IPS-NIHi7 (cell line): ENCODE data around the gene MMAB.

Experiments
- DNase-seq: peaks from one replicate; pipeline ENCODE4 v3.0.0; 2012; ENCODE audit warnings: mixed read lengths; ENCODE audit errors: extremely low spot score

Gene MMAB

DNA sequence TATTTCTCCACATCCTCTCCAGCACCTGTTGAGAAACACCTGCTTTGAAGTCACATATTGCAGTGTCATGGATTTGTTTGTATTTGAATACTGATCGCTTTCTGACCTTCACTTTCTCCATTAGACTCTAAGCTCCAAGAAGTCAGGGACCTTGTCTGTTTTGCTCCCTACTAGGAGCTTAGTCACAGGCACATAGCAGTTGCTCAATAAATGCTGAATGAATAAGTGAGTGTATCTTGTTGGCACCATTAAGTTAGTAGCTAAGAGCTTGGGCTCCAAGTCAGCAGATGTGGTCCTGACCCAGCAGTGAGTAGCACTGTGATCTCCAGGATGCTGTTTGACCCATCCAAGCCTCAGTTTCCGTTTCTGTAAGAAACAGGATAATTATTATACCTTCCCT, 10.4 kb upstream of the MMAB start:
- DNase-seq = no peak

DNA sequence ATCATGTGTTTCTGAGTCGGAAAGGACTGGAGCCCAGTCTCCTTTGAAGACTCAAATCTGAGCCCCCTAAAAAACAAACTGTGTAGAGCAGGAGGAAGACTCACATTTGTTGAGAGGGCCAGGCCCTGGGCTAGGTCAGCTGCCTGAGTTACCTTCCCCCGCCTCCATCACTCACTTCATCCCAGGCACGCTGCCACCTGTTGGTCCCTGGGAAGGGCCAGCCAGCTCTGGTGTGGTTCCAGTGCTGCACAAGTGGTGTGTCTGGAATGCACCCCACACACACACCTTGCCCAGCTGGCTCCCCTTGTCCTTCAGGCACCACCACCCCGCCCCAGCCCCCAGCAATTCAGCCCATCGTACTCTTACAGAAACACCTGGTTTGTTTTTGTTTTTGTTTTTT, 9.3 kb upstream of the MMAB start:
- peak; percentile 37 for DNase-seq

DNA sequence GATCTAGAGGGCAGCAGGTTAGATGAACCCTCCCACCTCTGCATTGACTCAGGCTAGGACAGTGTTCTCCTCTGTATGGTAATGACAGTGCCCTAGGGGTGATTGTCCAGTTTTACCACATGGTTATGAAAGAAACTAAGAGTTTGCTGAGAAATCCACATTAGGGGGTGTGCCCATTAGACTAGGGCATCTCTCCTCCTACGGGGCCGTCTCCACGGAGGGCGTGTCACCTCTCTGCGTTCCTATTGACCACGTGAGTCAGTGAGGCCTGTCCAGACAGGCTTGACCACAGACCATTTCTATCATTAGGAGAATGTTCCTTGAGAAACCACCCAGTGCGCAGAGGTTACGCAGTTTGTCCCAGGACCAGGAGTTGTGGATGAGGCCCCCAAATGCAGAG, 8.6 kb upstream of the MMAB start:
- no peak for DNase-seq

DNA sequence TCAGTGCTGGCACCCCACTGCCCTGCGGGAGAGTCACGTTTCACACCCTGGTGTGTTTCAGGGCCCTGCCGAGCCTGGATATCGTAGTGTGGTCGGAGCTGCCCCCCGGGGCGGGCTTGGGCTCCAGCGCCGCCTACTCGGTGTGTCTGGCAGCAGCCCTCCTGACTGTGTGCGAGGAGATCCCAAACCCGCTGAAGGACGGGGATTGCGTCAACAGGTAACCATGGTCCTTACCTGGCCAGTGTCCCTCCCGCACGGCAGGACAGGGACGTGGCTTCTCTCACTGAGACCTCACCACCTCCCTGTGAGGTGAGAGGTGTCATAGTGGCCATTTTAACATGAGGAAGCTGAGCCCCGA, 8.0 kb upstream of the MMAB start:
- no peak for DNase-seq

DNA sequence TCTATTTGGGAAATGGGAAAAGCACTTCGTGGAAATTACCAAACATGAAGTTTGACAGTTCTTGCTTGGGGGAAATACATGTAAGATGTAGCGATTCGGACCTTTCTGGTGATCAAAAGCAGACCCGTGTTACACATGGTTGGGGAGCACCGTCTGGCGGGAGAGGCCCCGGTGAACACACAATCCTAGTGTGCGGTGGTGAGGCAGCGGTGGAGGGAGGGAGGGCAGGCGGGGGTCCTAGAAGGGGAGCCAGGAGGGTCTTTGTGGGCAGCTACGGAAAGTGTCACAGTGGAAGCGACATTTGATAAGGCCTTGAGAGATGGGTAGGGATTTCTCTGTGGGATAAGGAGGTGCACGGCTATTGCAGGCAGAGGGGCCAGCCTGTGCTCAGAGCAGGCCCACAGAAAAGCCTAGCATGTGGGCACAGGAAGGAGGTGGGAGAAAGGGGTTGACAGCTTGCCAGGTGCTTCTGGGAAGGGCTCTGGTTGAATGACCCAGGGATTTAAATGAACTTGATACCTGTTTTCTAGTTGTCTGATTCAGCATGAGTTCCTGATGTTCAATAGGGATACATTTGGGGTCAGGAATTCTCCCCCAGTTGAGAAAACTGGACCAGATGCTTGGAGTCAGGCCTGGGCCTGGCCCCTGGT, 7.5 kb upstream of the MMAB start:
- DNase-seq = no peak

DNA sequence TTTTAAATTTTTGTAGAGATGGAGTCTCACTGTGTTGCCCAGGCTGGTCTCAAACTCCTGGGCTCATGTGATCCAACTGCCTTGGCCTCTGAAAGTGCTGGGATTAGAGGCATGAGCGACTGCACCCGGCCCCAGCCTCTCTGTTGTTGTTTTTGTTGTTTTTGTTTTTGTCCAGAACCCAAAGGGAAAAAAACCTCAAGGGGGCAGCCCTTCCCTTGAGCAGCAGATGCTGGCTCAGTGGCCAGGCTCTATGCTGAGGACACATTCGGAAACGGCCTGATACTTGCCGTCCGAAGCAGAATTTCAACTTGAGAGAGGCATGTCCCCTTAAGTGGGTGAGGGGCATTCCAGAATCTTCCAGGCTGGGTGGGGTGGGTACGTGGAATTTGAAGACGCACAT, 7.0 kb upstream of the MMAB start:
- no peak for DNase-seq

DNA sequence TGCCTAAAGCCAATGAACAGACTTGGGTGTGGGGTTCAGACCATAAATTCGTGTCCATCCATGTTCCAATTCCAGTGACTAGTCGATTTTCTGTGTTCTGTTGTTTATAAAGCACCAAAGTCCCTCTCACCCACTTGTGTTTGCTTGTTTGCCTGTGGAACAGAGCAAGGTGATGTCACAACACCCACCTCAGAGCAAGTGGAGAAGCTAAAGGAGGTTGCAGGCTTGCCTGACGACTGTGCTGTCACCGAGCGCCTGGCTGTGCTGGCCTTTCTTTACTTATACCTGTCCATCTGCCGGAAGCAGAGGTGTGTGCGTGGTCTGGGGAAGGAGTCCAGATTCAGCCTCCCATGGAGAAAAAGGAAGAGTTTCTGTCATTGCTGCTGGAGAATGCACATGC, 6.3 kb upstream of the MMAB start:
- no peak for DNase-seq

DNA sequence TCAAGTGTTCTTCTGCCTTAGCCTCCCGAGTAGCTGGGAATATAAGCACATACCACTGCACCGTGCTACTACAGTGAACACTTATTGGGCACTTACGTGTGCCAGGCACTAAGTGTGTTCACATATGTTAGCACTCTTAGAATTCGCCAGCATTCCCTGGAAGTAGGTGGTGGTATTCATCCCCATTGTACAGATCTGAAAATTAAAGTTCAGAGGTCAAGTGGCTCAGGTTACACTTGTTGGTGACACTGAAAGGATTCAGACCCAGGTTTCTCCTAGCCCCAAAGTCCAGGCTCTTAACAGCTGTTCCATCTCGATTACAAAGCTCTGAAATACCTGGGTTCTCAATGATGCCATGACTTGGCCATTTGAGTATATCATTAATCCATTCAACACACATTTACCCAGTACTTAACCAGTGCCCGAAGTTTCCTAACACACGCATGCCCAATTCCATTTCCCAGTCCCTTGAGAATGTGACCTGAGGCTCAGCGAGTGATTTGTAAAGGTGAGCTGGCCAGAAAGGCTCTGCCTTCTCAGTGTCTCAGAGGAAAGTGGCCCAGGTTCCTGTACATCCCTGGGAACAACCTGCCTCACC, 5.1 kb upstream of the MMAB start:
- DNase-seq = no peak

DNA sequence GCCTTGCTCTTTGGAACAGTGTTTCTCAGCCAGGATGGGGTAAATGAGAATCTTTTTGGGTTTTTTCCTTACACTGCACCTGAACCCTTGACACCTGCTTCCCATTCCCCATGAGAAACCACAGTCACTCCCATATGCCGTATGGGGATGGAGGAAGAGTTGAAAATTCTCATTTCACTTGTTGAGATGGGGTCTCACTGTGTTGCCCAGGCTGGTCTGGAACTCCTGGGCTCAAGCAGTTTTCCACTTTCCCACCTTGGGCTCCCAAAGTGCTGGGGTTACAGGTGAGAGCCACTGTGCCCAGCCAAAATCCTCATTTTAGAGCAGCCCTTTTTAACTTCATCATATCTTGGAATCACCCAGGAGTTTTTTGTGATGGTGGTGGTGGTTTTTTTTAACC, 4.0 kb upstream of the MMAB start:
- no peak for DNase-seq

DNA sequence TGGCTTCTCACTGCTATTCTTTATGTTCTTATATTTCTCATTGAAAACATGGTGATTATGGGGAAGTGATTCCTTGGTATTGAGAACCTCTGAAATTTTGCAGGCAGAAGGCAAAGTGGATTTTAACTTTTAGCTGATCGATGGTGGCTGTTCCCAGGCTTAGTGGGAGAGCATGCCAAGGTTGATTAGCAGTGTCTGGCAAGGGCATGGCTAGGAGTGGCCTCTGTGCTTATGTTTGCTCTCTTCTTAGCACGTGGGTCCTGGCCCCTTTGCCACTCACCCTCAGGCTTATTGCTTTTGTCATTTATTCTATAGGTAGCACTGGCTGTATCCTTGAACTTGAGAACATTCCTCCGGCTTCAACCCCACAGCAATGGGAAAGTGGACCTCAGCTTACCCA, 2.4 kb upstream of the MMAB start:
- DNase-seq = no peak

DNA sequence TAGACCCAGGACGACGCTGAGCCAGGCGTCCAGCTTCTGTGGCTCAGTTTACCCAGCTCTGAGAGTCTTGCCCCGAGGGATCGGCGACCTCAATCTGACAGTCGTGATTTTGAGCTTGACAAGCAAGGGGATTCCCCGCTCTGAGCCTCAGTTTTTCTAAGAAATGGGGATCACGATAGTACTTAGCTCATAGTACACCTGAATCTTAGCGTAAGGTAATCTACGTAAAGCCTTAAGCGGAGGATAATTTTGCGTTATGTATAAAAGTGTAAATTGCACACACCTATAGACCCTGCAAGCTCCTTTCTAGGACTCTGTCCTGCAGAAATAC, 575 bp upstream of the MMAB start:
- DNase-seq = no peak

DNA sequence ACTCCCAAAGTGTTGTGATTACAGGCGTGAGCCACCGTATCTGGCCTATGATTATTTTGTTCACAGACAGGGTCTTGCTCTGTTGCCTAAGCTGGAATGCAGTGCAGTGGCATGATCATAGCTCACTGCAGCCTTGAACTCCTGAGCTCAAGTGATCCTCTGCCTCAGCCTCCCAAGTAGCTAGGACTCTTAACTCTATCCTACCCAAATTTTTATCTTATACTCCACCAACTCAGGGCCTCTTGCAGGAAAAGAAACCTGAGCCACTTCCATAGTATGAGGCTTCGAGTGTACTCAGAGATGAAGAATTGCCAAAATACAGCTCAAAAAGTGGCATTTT, 828 bp downstream of the MMAB start:
- DNase-seq = no peak

DNA sequence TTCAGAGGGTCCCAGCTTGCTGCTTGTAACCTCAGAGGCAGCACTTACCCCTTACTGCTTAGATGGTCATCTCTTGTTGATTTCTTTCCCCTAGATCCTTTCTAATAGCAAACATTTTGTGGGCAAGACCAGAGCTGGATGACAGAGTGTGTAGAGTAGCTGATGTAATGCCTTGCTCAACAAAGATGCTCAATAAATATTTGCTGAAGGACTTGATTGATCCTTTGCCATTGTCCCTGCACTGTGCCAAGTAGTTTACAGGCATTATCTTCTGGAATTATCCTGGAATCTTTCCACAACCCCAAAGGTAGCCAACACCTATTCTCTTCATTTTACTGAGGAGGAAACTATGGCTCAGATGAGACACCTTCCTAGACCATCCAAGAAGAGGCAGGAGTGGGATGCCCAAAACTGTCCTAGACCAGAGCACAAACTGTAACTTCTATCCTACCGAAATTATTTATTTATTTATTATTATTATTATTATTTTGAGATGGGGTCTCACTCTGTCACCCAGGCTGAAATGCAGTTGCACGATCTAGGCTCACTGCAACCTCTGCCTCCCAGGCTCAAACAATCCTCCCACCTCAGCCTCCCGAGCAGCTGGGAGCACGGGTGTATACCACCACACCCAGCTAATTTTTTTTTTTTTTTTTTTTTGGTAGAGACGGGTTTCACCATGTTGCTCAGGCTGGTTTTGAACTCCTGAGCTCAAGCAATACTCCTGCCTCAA, 1.4 kb downstream of the MMAB start:
- no peak for DNase-seq

DNA sequence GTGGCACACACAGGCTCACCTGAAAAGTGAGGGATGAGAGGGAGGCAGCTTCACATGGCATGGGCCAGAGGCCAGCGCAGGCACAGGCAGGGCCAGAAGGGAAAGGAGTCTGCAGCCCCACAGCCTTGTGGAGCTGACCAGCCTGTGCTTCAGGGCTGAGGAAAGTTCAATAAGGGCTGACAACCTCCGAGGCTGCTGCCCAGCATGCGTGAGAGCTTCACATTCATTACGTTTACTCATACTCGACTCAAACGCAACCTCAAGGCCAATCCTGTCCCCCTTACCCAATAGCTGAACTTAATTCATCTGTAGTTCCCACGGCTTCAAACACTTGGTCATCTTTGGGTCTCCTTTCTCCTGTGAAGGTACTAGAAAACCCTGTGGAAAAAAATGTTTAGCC, 4.8 kb downstream of the MMAB start:
- DNase-seq = no peak

DNA sequence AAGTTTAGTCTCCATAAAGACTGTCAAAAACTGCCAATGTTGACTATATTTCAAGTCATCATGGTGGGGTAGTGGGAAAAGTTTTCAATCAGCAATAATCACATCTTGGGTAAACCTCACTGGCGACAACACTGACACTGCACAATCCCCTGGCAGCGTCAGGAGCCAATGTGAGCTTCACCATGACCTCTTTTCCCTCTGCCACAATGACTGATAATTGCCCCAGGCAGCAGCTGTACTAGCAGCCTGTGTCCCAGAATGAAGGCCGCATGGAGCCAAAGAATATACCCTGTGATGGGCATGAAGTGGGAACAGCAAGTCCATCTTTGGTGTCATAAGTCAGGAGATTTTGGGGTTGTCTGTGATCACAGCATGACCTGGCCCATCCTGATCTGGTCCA, 5.3 kb downstream of the MMAB start:
- DNase-seq = no peak

DNA sequence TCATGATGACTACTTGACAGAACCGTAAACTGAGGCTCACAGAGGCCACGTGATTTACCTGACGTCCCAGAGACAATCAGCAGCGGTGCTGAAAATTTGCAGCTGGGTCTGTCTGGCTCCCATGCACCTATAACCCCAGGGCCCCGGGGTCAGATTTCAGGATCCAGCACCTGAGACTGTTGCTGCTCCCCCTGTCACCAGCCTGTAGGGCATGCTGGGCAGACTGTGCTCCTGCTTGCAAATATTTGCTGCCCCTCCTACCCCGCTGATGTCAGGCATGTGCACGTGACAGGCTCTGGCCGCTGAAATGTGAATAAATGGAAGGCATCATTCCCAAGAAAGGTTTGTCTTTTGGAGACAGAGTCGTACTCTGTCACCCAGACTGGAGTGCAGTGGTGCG, 6.0 kb downstream of the MMAB start:
- no peak for DNase-seq

DNA sequence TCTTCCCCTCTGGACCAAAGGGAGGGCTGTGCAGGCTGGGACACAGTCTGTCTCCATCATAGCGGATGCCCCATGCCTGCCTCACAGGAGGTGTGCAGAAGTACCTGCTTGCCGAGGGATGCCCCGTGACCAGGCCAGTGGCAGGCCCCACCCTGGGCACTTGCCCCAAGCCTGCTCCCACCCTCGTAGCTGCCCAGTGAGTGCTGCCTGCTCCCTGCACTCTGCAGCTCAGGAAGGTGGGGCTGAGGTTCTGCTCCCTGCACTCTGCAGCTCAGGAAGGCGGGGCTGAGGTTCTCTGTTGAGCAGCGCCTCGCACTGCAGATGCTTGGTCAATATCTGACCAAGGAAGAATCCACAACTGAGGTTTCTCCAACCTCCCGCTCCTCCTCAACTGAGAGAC, 6.9 kb downstream of the MMAB start:
- no peak for DNase-seq

DNA sequence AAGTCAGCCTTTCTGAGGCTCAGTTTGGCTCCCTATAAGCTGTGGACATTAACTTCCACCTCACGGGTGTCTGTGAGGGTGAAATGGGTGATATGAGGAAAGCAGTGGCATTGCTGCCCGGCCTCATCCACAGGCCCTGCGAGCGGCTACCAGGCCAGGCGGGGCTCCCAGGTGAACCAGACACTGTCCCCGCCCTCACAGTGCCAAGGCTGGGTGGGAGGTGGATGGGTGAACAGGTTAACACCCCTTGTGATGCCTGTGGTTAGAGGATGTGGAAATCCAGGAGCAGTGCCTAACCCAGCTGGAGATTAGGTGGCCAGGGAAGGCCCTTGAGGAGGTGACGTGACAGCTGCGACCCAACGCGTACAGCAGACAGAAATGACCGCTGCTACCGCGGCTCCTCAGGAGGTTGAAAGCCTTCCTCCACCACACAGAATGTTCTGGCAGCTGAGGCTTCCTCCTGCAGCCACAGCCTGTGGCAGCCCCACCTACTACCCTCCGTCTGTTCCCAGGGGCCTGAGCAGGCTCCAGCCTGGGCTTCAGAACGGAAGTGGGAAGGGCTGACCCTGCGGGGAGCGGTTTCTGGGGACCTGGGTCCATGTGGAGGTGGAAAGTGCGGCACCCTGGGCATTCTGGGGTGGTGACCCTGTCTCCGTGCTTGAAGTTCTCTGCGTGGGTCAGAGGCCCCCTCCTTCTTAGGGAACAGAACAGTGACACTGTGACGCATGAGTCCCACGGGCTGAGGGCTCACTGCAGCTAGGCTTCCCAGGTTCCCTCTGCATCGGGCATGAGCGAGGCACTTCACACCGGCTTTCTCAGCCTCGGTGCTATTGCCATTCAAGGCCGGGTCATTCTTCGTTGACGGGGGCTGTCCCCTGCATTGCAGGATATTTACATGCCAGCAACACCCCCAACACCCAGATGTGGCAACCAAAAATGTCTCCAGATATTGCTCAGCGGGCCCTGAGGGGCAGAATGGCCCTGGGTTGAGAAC, 9.7 kb downstream of the MMAB start:
- DNase-seq = no peak

DNA sequence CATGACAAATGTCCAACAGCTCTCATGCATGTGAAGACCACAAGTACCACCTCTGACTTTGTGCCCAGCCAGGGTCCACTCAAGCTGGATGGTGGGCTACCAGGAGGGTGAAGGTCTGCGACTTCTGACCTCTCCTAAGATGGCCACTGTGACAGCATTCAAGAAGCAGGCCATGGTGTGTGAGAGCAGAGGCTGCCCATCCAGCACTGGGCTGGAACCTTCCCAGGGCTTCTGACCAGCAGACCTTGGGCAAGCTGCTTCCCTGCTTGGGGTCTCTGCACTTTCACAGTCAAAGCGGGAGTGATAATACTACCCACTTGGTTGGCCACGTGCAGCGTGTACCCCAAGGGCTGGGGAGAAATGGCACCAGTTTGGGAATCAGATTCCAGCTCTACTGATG, 10.4 kb downstream of the MMAB start:
- DNase-seq = no peak

DNA sequence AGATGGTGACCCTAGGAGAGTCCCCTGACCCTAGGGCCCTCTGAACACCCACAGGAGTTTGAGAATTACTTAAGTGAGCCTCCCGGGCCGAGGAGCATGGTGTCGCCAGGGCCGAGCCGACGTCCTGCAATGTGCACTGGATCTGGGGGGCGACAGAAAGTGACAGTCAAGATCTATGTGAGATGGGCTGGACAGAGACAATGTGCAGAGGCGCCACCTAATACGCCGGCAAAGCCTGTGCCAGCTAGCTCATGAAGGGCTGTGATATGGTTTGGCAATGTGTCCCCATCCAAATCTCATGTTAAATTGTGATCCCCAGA, 11.6 kb downstream of the MMAB start:
- DNase-seq = no peak

DNA sequence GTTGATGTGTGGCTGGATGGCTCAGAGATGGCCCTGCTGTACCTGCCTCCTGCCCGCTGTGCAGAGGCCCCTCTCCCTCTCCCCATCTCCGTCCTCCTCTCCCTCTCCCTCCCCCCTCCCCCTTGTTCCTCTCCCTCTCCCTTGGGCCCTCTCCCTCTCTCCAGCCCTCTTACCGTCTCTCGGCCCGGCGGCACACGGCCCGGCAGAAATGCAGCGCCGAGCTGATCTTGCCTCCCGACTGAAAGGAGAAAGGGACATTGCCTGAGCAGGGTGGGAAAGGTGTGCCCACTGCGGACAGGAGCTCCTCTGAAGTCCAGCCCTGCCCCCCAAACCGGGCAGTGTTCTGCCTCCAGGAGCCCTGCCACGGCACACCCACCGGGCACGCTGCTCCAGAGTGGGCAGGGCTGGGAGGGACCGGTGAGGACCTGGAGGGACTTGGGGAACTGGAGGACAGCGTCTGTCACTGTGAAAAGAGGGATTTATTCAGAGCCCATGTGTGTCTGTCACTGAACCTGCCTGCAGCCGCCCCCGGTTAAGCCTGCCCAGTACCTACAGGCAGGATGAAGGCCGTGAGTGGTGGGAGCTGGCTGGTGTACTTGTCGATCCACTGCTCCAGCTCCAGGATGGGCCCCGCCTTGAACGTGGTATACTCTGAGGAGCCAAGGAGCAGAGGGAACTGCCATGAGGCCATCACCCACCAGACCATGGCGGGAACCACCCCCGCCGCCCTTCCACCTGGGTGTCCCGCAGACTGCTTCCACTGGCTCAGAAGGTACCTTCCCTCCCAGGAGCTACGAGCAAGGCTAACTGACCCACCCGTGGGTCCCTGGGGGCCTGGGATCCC, 12.2 kb downstream of the MMAB start:
- no peak for DNase-seq

DNA sequence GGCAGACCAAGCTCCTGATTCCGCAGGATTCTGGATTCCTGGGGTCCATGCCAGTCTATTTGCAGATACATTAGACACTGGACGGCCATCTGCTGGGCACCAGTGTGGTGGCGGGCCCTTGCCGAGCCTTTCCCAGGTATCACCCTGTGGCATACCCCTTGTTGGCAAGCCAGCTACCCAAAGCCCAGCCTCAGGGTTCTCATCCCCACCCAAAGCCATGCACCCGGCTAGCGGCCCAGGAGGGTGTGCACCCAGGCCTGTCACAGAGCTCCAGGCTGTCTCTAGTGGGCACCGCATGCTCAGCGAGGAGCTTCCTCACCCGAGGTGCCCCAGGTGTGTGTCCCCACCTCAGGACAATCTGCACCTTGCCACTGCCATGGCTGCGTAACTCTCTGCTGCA, 13.7 kb downstream of the MMAB start:
- DNase-seq = no peak
